ENCODE measurements around the gene JUP.
A peak's percentile ranks its signal among the peaks of the same experiment; 100 is the strongest.

Gene JUP

GRCh38 chr17:41796121-41796895 is 9.8 kb upstream of the JUP start (continued):
- TF ChIP-seq CREB5 (CRISPR knock-in tag; IDR thresholded peaks at IDR 0.05; ENCODE audit: low read depth) (no peak), BACH2 (CRISPR knock-in tag; IDR thresholded peaks at IDR 0.05; ENCODE audit: borderline replicate concordance) (no peak), ZFP30 (CRISPR knock-in tag; IDR thresholded peaks at IDR 0.05) (no peak), SNAI2 (CRISPR knock-in tag; IDR thresholded peaks at IDR 0.05) (no peak)
- TF ChIP-seq, protein P1, sequence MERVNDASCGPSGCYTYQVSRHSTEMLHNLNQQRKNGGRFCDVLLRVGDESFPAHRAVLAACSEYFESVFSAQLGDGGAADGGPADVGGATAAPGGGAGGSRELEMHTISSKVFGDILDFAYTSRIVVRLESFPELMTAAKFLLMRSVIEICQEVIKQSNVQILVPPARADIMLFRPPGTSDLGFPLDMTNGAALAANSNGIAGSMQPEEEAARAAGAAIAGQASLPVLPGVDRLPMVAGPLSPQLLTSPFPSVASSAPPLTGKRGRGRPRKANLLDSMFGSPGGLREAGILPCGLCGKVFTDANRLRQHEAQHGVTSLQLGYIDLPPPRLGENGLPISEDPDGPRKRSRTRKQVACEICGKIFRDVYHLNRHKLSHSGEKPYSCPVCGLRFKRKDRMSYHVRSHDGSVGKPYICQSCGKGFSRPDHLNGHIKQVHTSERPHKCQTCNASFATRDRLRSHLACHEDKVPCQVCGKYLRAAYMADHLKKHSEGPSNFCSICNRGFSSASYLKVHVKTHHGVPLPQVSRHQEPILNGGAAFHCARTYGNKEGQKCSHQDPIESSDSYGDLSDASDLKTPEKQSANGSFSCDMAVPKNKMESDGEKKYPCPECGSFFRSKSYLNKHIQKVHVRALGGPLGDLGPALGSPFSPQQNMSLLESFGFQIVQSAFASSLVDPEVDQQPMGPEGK (CRISPR knock-in tag; IDR thresholded peaks at IDR 0.05; ENCODE audit: borderline replicate concordance): no peak

- ATAC-seq: no peak
- TF ChIP-seq TCF4 (CRISPR knock-in tag; IDR thresholded peaks at IDR 0.05; ENCODE audit: borderline replicate concordance): no peak
- TF ChIP-seq TOX (CRISPR knock-in tag; IDR thresholded peaks at IDR 0.05; ENCODE audit: borderline replicate concordance): no peak
- no peak for TF ChIP-seq CREB5 (CRISPR knock-in tag; IDR thresholded peaks at IDR 0.05; ENCODE audit: low read depth)
- TF ChIP-seq ZNF70 (CRISPR knock-in tag; IDR thresholded peaks at IDR 0.05): no peak
- TF ChIP-seq, protein P1 (CRISPR knock-in tag; IDR thresholded peaks at IDR 0.05; ENCODE audit: borderline replicate concordance): no peak
- TF ChIP-seq ZFP3 (CRISPR knock-in tag; IDR thresholded peaks at IDR 0.05): no peak
- TF ChIP-seq GLIS3 (CRISPR knock-in tag; IDR thresholded peaks at IDR 0.05): no peak
Observed at GRCh38 chr17:41794540-41794975, 8.0 kb upstream of the JUP start.

DNA sequence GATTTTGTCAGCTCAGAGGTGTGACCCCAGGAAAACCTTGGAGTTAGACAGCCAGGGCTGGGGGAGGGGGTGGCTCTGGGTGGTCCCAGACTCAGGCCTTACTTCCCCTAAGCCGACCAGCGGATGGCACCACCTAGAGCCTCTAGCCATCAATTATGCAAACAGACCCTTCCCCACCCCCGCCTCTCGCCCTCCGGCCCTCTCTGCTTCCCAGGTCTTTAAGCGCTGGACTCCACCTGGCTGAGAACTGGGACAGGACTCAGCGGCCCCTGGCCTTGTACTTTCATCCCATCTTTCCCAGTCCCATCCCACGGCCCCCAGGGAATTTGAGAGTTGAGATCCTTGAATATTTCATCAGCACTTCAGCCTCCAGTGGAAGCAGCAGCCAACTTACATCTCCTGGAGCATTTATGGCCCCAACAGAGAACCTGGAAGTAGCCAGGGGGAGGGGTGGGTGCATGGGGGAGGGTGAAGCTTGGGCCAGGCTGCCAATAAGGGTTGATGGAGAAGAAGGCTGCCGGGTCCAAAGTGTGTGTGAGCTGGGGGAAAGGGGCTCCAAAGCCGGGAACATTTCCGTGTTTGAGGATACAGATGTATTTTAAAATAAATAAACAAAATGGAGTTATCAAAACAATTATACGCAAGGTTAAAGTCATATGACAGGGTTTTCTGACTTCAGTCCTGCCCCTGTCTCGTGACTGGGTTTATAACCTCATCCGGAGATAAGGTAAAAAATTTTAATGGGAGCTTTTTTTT is 7.5 kb upstream of the JUP start:
- ATAC-seq: no peak
- TF ChIP-seq ESRRG (CRISPR knock-in tag; IDR thresholded peaks at IDR 0.05): no peak
- TF ChIP-seq TOX (CRISPR knock-in tag; IDR thresholded peaks at IDR 0.05; ENCODE audit: borderline replicate concordance): no peak
- no peak for TF ChIP-seq BACH2 (CRISPR knock-in tag; IDR thresholded peaks at IDR 0.05; ENCODE audit: borderline replicate concordance)
- no peak for TF ChIP-seq RARB (CRISPR knock-in tag; IDR thresholded peaks at IDR 0.05)

DNA sequence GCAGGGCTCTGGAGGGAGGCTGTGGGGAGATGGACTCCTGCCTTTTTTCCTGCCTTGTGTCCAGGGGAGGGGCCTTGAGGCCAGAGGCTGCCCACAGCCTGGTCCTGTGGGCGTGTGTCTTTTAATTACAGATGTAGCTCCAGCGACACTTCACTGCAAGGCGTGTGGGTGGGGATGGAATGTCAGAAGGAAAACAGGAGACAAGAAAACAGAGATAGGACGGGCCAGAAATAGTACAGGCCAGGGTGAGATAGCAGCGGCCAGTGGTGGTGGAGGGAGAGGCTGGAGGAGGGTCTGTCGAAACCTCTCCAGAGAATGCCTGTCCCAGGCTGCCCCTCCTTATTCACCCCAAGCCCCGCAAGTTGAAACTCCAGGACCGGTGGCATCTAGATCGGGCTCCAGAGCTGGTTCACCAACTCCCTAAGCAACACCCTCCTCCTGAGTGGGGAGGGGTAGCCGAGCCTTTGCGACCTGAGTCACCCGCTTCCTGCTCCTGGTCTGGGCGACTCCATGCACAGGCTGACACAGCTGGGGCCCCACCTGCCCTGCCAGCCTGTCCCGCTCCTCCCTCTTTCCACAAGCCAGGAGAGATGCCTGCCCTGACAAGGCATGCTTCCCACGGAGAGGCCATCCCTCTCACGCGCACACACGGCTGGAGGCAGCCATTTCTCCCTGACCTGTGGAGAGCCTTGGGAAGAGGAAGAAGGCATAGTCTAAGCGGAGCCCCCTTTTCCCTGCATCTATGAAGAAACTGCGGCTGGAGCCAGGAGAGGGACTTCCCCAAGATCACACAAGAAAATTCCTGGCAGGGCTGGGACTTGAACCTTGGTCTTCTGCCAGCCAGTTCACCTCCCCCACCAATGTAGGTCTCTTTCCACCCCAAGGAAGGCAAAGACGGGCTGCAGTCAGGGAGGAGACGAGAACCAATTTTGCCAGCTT is 6.6 kb upstream of the JUP start:
- ATAC-seq: peak; percentile 77

More for the DNA sequence above, 6.6 kb upstream of the JUP start:
- TF ChIP-seq ZC3H10 (CRISPR knock-in tag; IDR thresholded peaks at IDR 0.05) (no peak), ISL1 (CRISPR knock-in tag; IDR thresholded peaks at IDR 0.05) (no peak), TCF4 (CRISPR knock-in tag; IDR thresholded peaks at IDR 0.05; ENCODE audit: borderline replicate concordance) (no peak), RARB (CRISPR knock-in tag; IDR thresholded peaks at IDR 0.05) (no peak), OSR1 (CRISPR knock-in tag; IDR thresholded peaks at IDR 0.05) (no peak), CREB5 (CRISPR knock-in tag; IDR thresholded peaks at IDR 0.05; ENCODE audit: low read depth) (no peak), CSDC2 (CRISPR knock-in tag; IDR thresholded peaks at IDR 0.05) (no peak), BACH2 (CRISPR knock-in tag; IDR thresholded peaks at IDR 0.05; ENCODE audit: borderline replicate concordance) (no peak), ZFP3 (CRISPR knock-in tag; IDR thresholded peaks at IDR 0.05) (no peak), ESRRG (CRISPR knock-in tag; IDR thresholded peaks at IDR 0.05) (no peak)
- TF ChIP-seq, protein P2, sequence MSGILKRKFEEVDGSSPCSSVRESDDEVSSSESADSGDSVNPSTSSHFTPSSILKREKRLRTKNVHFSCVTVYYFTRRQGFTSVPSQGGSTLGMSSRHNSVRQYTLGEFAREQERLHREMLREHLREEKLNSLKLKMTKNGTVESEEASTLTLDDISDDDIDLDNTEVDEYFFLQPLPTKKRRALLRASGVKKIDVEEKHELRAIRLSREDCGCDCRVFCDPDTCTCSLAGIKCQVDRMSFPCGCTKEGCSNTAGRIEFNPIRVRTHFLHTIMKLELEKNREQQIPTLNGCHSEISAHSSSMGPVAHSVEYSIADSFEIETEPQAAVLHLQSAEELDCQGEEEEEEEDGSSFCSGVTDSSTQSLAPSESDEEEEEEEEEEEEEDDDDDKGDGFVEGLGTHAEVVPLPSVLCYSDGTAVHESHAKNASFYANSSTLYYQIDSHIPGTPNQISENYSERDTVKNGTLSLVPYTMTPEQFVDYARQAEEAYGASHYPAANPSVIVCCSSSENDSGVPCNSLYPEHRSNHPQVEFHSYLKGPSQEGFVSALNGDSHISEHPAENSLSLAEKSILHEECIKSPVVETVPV (CRISPR knock-in tag; IDR thresholded peaks at IDR 0.05): no peak
